H9 (cell line): ENCODE measurements around the gene PPP1R14C. TPM values are rescaled to one million over a fixed set of nuclear protein-coding genes. Genes with fewer than 3 reads are reported as not detected.

Source experiments
- DNase-seq: peaks from one replicate; pipeline ENCODE4 v3.0.0-alpha.2; 2017
- H2AFZ ChIP-seq: one replicate; pipeline ENCODE4 v1.6.1; 2013; ENCODE audit warnings: mild to moderate bottlenecking, low read length, control low read depth, moderate library complexity
- H2AK5ac ChIP-seq: 2 replicates; pipeline ENCODE4 v1.6.1; 2013; ENCODE audit warnings: low read length, control low read depth, mixed read lengths; ENCODE audit not compliant: insufficient read length
- H2BK120ac ChIP-seq: one replicate; pipeline ENCODE4 v1.6.1; 2013; ENCODE audit warnings: low read depth, mild to moderate bottlenecking, low read length, control low read depth, inconsistent platforms; ENCODE audit not compliant: poor library complexity, severe bottlenecking
- H2BK12ac ChIP-seq: 2 replicates; pipeline ENCODE4 v1.6.1; 2013; ENCODE audit warnings: low read length, control low read depth, mixed read lengths, low read depth; ENCODE audit not compliant: insufficient read length
- H2BK15ac ChIP-seq: 2 replicates; pipeline ENCODE4 v1.6.1; 2013; ENCODE audit warnings: low read depth, low read length, control low read depth
- H2BK20ac ChIP-seq: one replicate; pipeline ENCODE4 v1.6.1; 2013; ENCODE audit warnings: low read depth, mild to moderate bottlenecking, low read length, control low read depth, inconsistent platforms; ENCODE audit not compliant: poor library complexity, severe bottlenecking
- H2BK5ac ChIP-seq: 2 replicates; pipeline ENCODE4 v1.6.1; 2013; ENCODE audit warnings: low read length, control low read depth, mixed read lengths; ENCODE audit not compliant: insufficient read length
- H3K14ac ChIP-seq: 2 replicates; pipeline ENCODE4 v1.6.1; 2013; ENCODE audit warnings: low read length, control low read depth; ENCODE audit not compliant: insufficient read depth
- H3K18ac ChIP-seq: 2 replicates; pipeline ENCODE4 v1.6.1; 2013; ENCODE audit warnings: low read depth, mild to moderate bottlenecking, mixed read lengths, low read length, control low read depth; ENCODE audit not compliant: insufficient read length
- H3K23ac ChIP-seq: 2 replicates; pipeline ENCODE4 v1.6.1; 2013; ENCODE audit warnings: low read length, control low read depth, mixed read lengths, low read depth; ENCODE audit not compliant: insufficient read length
- H3K23me2 ChIP-seq: 2 replicates; pipeline ENCODE4 v1.6.1; 2013; ENCODE audit warnings: low read depth, mild to moderate bottlenecking, mixed read lengths, low read length, control low read depth; ENCODE audit not compliant: insufficient read length, poor library complexity, severe bottlenecking
- H3K27ac ChIP-seq: 2 replicates; pipeline ENCODE4 v1.5.1; 2013; ENCODE audit warnings: low read length, control low read depth, mixed read lengths, low read depth; ENCODE audit not compliant: insufficient read length
- H3K27me3 ChIP-seq: 2 replicates; pipeline ENCODE4 v1.6.1; 2013; ENCODE audit warnings: low read length, control low read depth, inconsistent platforms; ENCODE audit not compliant: insufficient read depth
- H3K4ac ChIP-seq: 2 replicates; pipeline ENCODE4 v1.6.1; 2013; ENCODE audit warnings: low read depth, mild to moderate bottlenecking, control low read depth, inconsistent platforms, low read length, moderate library complexity
- H3K4me1 ChIP-seq: 2 replicates; pipeline ENCODE4 v1.6.1; 2013; ENCODE audit warnings: low read length, control low read depth, inconsistent platforms; ENCODE audit not compliant: insufficient read depth
- H3K4me2 ChIP-seq: 2 replicates; pipeline ENCODE4 v1.6.1; 2013; ENCODE audit warnings: low read length, control low read depth, mixed read lengths; ENCODE audit not compliant: insufficient read length, insufficient read depth
- H3K56ac ChIP-seq: 2 replicates; pipeline ENCODE4 v1.6.1; 2013; ENCODE audit warnings: low read depth, mild to moderate bottlenecking, mixed read lengths, low read length, control low read depth; ENCODE audit not compliant: insufficient read length
- H3K79me1 ChIP-seq: 2 replicates; pipeline ENCODE4 v1.6.1; 2013; ENCODE audit warnings: low read depth, mild to moderate bottlenecking, moderate library complexity, low read length, control low read depth, inconsistent platforms; ENCODE audit not compliant: insufficient read depth, poor library complexity, severe bottlenecking
- H3K79me2 ChIP-seq: 2 replicates; pipeline ENCODE4 v1.6.1; 2013; ENCODE audit warnings: low read length, control low read depth, inconsistent platforms; ENCODE audit not compliant: insufficient read depth
- H3K9ac ChIP-seq: 2 replicates; pipeline ENCODE4 v1.6.1; 2013; ENCODE audit warnings: low read length, control low read depth, mixed read lengths; ENCODE audit not compliant: insufficient read length; ENCODE audit errors: extremely low read depth
- H3K9me3 ChIP-seq: one replicate; pipeline ENCODE4 v1.6.1; 2013; ENCODE audit warnings: low read depth, low read length, inconsistent platforms; ENCODE audit not compliant: control insufficient read depth
- H3T11ph ChIP-seq: one replicate; pipeline ENCODE4 v1.6.1; 2013; ENCODE audit warnings: mild to moderate bottlenecking, low read length, control low read depth, inconsistent platforms
- H4K20me1 ChIP-seq: one replicate; pipeline ENCODE4 v1.6.1; 2013; ENCODE audit not compliant: control insufficient read depth, insufficient read length, insufficient read depth
- H4K5ac ChIP-seq: 2 replicates; pipeline ENCODE4 v1.6.1; 2013; ENCODE audit warnings: low read depth, mild to moderate bottlenecking, mixed read lengths, low read length, control low read depth; ENCODE audit not compliant: insufficient read length
- H4K8ac ChIP-seq: replicated peaks from 2 replicates; pipeline ENCODE4 v1.6.1; 2013; ENCODE audit warnings: low read length, control low read depth, mixed read lengths, low read depth; ENCODE audit not compliant: insufficient read length
- H4K91ac ChIP-seq: 2 replicates; pipeline ENCODE4 v1.6.1; 2013; ENCODE audit warnings: low read depth, mild to moderate bottlenecking, moderate library complexity, mixed read lengths, low read length, control low read depth; ENCODE audit not compliant: insufficient read length
- H3K27ac Mint-ChIP-seq, 3 experiments: 2 replicates in 2 of 3; 3 replicates in 1 of 3; pipeline ENCODE4 v1.8.0; 2020 to 2021; ENCODE audit warnings: mixed read lengths in 3 of 3, mild to moderate bottlenecking in 1 of 3, moderate library complexity in 1 of 3
- H3K27me3 Mint-ChIP-seq: 2 replicates; pipeline ENCODE4 v1.8.0; 2021; ENCODE audit warnings: low read depth, mild to moderate bottlenecking, moderate library complexity, mixed read lengths
- H3K36me3 Mint-ChIP-seq, 3 experiments: 2 replicates in 2 of 3; 3 replicates in 1 of 3; pipeline ENCODE4 v1.8.0; 2020 to 2021; ENCODE audit warnings: low read depth in 3 of 3, mixed read lengths in 3 of 3; ENCODE audit not compliant: insufficient read depth in 1 of 3
- H3K4me1 Mint-ChIP-seq, 2 experiments: 2 replicates each; pipeline ENCODE4 v1.8.0; 2020; ENCODE audit warnings: mixed read lengths in 2 of 2
- H3K4me3 Mint-ChIP-seq, 2 experiments: 2 replicates in 1 of 2; 3 replicates in 1 of 2; pipeline ENCODE4 v1.8.0; 2020 to 2021; ENCODE audit warnings: mild to moderate bottlenecking in 2 of 2, mixed read lengths in 2 of 2, moderate library complexity in 1 of 2
- H3K9me3 Mint-ChIP-seq, 2 experiments: 2 replicates in 1 of 2; 3 replicates in 1 of 2; pipeline ENCODE4 v1.8.0; 2020; ENCODE audit warnings: mild to moderate bottlenecking in 2 of 2, mixed read lengths in 2 of 2, moderate library complexity in 1 of 2
- CTCF ChIP-seq: fragments of 200-600 bp; sonication (generic); conservative IDR thresholded peaks from 3 replicates; pipeline ENCODE4 v1.8.0; 2021; ENCODE audit warnings: antibody characterized with exemption, mild to moderate bottlenecking
- WGBS: extraction: QIAGEN DNeasy Blood & Tissue Kit; methylation state at CpG from one replicate; pipeline ENCODE4 v1.1.7; 2013; ENCODE audit warnings: missing lambda C conversion rate, low lambda C conversion rate, mixed read lengths; ENCODE audit not compliant: insufficient read length; ENCODE audit errors: extremely low coverage; 5-methylcytosine and 5-hydroxymethylcytosine counted together
- total RNA-seq: library from RNA; stranded (reverse); gene quantifications from 2 replicates; pipeline ENCODE4 v1.2.1, GENCODE V29; 2021

The PPP1R14C gene
- total RNA-seq, 1 experiment from 2014 or later = 0.37 TPM

- Mint-ChIP-seq H3K9me3 (peaks cover 3 to 8% of the 10 kb centered on the region in 2 experiments; a peak in 3 of 5 replicates), H3K4me1 (peaks cover 0 to 6% of the 10 kb centered on the region in 2 experiments; a peak in 1 of 4 replicates), H3K36me3 (no peaks in the 10 kb centered on the region; a peak in 1 of 7 replicates), H3K27ac (no peak overlapping the region), H3K27me3 (peaks cover 21% of the 10 kb centered on the region), H3K4me3 (no peak overlapping the region)
- no peak overlapping the region for H3K4ac ChIP-seq
- no peak overlapping the region for H2BK12ac ChIP-seq
- H3K14ac ChIP-seq = peak overlapping the region; percentile 36; the same call in 1 of the 2 replicates
- WGBS = no CpG with 5 or more reads among the region's 5 CpGs
- H3K27ac ChIP-seq = no peak overlapping the region
- H3K56ac ChIP-seq = no peak overlapping the region
- DNase-seq = no peak
- no peaks in the 10 kb centered on the region for H3K27me3 ChIP-seq
- H3T11ph ChIP-seq = no peak overlapping the region
- no peak overlapping the region for H3K9ac ChIP-seq
- H2BK120ac ChIP-seq = no peak overlapping the region
- no peaks in the 10 kb centered on the region for H4K20me1 ChIP-seq
- no peak overlapping the region for H2BK20ac ChIP-seq
- H3K9me3 ChIP-seq = no peaks in the 10 kb centered on the region
- H3K23ac ChIP-seq = no peak overlapping the region
- TF ChIP-seq CTCF = no peak
- no peaks in the 10 kb centered on the region for H3K79me1 ChIP-seq
- H3K18ac ChIP-seq = no peak overlapping the region
- no peak overlapping the region for H2BK5ac ChIP-seq
- no peak overlapping the region for H2AFZ ChIP-seq
- H2BK15ac ChIP-seq = no peak overlapping the region
- H3K4me2 ChIP-seq = no peak overlapping the region
- no peaks in the 10 kb centered on the region for H3K23me2 ChIP-seq
- no peak overlapping the region for H4K5ac ChIP-seq
- no peaks in the 10 kb centered on the region for H3K79me2 ChIP-seq
- H2AK5ac ChIP-seq = no peak overlapping the region
- no peaks in the 10 kb centered on the region for H3K4me1 ChIP-seq
- no peak overlapping the region for H4K91ac ChIP-seq
- no peak overlapping the region for H4K8ac ChIP-seq
These were observed 95.5 kb downstream of the PPP1R14C start for GRCh38 chr6:150238336-150238741.
